GM23338 (cell line): ENCODE results near the gene HSPA9.

Source experiments
- POLR2AphosphoS5 ChIP-seq: IDR thresholded peaks from 2 replicates; pipeline ENCODE4 v1.6.1; 2016; ENCODE audit warnings: antibody characterized with exemption, low read depth
- TF ChIP-seq, protein P1 (sequence below), 2 experiments: fragments of 200-600 bp in 1 of 2; sonication (generic) in 1 of 2; conservative IDR thresholded peaks; 2 replicates each; pipeline versions ENCODE4 v1.5.1 to v1.6.1; 2016 to 2017; ENCODE audit warnings: antibody characterized with exemption in 2 of 2, low read depth in 2 of 2, mild to moderate bottlenecking in 2 of 2, moderate library complexity in 1 of 2

GRCh38 chr5:138527170-138527569, 48.0 kb downstream of the HSPA9 start:
- TF ChIP-seq POLR2AphosphoS5 = no peak
- TF ChIP-seq, protein P1, sequence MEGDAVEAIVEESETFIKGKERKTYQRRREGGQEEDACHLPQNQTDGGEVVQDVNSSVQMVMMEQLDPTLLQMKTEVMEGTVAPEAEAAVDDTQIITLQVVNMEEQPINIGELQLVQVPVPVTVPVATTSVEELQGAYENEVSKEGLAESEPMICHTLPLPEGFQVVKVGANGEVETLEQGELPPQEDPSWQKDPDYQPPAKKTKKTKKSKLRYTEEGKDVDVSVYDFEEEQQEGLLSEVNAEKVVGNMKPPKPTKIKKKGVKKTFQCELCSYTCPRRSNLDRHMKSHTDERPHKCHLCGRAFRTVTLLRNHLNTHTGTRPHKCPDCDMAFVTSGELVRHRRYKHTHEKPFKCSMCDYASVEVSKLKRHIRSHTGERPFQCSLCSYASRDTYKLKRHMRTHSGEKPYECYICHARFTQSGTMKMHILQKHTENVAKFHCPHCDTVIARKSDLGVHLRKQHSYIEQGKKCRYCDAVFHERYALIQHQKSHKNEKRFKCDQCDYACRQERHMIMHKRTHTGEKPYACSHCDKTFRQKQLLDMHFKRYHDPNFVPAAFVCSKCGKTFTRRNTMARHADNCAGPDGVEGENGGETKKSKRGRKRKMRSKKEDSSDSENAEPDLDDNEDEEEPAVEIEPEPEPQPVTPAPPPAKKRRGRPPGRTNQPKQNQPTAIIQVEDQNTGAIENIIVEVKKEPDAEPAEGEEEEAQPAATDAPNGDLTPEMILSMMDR (conservative IDR thresholded peaks at IDR 0.05; ENCODE audit: low read depth in 2 of 2) = no peak
